Islet of Langerhans (tissue), 1 donor: ENCODE results near the gene SRGAP2C.
"Not testable (repeated sequence)": the region's sequence is repeated elsewhere in the genome, so short reads cannot be mapped to it uniquely, and the experiment has no call there.

Experiments
- FAIRE-seq: peaks from one replicate; lab custom pipeline; 2011; peaks lifted over from hg19 to GRCh38; lab: Jason Lieb, UNC

SRGAP2C gene

DNA sequence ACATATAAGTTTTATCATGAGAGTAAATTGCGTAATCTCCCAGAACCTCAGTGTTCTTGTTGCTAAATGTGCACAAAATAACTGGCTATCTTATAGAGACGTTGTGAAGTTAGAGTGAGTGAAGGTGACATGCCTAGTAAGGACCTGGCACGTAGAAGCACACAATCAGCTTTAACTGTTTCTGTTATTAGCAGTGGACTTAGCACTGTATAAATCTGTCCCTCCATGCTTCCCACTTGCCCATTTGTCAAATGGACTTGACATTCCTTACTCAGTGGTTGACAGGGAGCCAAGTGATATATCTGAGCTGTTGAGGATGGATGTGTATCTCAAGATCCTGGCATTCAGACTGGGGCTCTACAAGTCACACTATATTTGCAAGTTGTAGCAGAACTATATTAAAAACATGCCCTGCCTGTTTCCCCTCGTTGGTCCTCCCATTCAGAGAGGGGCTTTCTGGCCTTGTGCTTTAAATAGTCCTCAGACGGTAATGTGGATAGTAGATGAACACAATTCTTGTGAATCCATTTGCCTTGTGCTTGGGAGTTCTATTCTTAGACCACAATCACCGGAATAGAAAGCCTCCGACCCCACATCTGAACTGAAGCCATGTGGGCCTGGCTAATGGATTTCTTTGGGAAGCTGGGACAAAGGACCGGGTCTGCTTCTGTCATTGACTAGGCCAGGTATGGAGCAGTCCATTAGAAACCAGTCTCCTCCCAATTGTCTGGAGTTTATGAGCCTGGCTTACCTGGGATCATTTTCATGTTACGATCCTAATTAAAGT, 43.0 kb downstream of the SRGAP2C start:
- not testable (repeated sequence) for FAIRE-seq

DNA sequence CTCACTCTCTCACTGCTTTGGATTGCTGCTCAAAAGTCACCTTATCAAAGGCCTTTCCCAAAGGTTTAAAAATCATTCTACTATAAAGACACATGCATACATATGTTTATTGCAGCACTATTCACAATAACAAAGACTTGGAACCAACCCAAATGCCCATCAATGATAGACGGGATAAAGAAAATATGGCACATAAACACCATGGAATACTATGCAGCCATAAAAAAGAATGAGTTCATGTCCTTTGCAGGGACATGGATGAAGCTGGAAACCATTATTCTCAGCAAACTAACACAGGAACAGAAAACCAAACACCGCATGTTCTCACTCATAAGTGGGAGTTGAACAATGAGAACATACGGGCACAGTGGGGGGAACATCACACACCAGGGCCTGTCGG, 45.9 kb downstream of the SRGAP2C start:
- FAIRE-seq = not testable (repeated sequence)

DNA sequence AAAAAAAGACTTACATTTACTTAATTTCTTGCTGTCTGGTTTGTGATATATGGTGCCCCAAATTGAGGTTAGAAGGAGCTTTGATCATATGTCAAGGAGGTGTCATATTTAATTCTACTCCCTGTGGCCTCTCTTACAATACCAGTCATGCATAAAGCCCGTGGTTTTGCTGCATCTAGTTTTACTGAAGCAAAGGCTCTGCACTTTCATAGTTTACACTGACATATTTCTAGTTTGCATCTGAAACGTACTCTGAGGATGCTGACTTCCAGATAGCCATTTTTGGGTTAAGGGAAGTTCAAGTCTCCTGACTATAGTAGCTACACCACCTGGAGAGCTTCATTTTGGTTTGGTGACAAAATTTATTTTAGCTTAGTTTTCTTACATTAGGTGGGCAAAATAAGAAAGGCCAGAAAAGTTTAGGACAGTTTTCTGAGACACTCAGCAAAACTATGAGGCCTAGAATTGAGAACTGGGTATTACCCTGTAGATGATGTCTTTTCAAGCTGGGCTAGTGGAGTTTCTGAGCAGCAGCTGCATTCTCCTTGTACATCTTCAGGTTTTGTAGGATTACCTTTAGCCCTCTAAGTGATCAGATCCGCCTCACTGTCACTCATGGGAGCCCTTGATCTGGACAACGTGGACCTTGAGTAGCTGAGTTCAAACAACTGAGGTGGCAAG, 47.8 kb downstream of the SRGAP2C start:
- FAIRE-seq = not testable (repeated sequence)

DNA sequence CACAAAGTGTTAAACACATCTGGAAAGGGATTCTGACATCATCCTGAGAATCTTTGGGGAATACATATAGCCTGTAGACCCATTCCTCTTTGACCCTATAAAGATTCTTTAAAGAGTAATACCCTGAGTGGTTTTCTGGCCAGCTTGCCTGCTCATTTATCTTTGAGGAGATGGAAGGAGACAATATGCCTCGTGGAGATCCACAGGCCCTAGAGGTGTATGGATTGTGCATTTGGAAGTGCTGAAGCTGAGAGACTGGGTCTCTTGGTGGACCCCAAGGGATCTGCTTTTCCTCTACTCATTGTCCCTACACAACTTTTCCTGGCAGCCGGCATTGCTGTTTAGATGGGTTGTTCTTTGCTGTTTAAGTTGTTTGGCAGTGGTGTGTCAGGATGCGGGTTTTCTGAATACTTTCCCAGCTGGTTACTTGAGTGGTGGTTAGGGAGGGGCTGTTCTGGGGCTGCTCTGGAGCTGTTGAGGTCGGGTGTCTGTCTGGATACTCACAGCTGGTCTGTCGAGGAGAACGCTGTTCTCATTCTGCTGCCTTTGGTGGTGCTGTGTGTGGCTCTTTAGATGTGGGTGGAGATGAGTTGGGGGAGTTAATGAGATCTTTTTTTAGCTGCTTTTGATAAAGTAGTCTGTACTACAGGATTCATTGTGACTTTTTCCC, 49.5 kb downstream of the SRGAP2C start:
- not testable (repeated sequence) for FAIRE-seq

DNA sequence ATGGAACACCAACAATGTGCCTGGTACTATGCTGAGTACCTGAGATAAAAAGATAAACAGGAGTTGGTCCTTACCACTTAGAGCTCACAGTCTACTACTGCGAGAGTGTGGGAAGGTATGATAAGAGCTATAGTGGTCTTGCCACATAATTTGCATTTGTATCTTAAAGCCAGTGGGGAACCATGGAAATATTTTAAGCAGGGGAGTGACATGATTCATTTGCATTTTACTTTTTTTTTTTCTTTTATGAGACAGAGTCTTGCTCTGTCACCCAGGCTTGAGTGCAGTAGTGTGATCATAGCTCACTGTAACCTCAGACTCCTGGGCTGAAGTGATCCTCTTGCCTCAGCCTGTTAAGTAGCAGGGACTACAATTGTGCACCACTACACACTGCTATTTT, 53.6 kb downstream of the SRGAP2C start:
- not testable (repeated sequence) for FAIRE-seq

DNA sequence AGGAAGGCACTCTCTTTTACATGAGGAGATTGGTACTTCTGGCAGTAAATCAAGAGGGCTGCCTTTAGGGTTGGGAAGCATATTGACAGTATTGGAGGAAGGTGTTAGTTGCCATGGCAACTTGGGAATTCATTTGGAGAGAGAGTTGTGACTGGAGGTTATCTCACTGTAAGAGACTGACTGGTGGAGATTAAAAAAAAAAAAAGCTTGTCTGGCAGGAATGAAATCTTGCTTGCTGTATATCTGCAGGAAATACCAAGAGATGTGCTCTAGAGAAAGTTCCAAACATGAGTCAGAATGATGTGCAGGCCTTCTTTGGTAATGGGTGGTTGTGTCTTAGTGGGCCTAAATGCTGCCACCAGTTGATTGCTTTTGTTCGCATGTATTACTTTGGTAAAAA, 59.1 kb downstream of the SRGAP2C start:
- FAIRE-seq = not testable (repeated sequence)

DNA sequence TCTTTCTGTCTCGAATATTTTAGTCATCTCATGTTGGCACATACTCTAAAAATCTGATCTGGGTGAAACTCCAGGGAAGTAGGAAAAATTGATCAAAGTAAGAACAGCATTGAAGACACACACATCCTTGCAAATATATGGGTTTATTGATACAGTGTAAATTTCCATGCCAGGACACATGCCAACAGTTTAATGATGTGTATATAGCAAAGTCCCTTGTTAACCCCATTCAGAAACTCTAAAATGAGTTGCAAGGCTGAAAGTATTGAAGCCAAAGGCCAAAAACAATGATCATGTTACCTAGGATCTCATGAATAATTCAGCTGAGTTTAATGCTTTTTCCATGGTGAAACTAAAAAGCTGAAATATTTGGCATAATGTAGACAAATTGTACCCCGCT, 61.6 kb downstream of the SRGAP2C start:
- not testable (repeated sequence) for FAIRE-seq

DNA sequence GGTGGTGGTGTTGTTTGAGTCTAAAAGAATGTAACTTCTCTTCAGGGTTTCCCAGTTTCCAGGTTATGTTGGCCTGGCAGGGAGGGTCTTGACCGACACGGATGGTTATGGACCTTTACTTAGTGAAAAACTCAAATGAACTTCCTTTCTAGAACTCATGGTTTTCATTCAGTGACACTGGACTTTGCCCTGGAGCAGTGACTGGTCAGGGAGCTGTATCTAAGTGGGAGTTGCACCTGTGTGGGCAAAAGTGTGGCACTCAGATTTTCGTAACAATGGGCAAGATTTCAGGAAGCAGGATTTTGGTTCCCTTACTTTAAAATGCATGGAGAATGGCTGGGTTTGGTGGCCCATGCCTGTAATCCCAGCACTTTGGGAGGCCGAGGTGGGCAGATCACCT, 67.9 kb downstream of the SRGAP2C start:
- not testable (repeated sequence) for FAIRE-seq

DNA sequence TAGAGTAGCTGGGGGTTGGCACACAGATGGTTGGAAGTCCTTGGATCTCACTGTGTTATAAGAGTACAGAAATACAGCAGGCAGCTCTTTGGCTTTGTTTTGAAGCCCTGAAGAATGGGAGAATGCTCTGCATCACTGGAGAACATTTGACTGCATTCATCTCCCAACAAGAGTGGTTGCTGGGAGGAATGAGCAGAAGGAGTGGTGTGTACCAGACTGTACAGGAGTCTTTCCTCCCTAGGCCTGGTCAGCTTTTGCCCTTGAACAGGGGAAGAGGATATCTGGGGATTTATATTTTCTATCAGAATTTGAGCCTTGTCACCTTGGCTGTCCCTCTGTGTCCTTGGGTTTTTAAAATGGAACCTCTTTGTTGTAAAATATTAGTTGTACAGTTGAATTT, 69.8 kb downstream of the SRGAP2C start:
- FAIRE-seq = not testable (repeated sequence)

DNA sequence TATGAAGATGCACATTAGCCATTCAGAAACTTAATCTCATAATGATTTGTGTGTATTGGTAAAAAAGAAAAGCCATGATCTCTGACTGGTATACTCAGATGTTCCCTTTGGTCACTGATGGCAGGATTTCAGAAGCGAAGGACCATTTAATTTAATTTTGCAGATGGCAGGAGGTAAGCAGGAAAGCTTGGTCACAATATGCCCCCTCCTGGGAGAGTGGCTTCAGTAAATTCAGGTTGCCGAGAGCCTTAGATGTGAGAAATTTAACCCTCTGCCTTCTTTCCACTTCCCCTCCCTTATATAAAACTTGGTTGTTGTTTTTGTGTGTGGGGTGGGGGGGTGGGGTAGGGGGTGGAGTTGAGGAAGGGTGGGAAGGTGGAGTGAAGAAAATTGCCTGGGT, 72.9 kb downstream of the SRGAP2C start:
- not testable (repeated sequence) for FAIRE-seq

DNA sequence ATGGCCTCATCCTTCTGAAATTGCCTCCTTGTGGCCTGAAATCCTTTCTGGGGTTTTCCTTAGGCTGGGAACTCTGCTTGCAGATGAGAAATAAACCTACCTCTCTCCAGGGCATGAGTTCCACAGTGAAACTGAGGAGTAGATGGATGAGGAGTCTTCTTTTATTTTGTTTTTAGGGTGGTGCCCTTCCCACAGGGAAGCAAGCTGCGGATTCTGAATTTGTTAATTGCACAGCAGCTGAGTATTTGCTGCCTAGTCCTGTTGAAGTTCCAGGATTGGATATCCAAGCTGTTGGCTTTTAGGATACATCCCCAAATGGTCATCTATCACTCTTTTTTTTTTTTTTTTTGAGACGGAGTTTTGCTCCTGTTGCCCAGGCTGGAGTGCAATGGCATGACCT, 73.4 kb downstream of the SRGAP2C start:
- FAIRE-seq = not testable (repeated sequence)

DNA sequence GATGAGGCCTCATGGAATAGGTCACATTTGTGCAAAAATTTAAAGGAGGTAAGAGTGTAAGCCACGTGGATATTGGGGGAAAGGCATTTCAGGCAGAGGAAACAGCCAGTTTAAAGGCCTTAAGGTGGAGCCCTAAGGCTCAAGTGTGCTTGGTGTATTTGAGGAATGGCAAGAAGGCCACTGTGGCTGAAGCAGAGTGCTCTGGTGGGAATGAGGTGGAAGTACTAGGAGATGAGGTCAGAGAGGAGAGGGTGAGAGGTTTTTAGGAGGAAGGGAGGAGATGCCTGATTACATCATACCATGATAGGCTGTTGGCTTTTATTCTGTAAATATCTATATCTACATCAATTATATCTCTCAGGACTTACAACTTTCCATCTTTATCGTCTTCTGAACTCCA, 75.4 kb downstream of the SRGAP2C start:
- not testable (repeated sequence) for FAIRE-seq

DNA sequence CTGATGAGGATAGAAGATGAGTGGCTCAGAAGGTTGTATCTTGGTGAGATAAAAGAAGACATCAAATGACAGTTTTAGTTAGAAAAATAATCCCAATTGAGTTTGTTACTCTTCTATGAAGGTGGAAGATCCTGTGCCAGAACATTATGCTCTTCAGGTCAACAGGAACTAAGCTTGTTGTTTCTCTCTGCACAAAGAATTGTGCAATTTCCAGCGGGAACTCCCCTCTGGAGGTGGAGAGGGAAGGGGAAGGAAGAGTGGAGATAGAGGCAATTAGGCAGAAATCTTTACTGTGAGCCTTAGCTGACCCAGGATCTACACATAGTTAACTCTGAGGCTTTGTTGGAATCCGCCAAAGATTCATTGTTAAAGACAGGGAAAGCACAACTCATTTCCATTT, 77.4 kb downstream of the SRGAP2C start:
- not testable (repeated sequence) for FAIRE-seq

DNA sequence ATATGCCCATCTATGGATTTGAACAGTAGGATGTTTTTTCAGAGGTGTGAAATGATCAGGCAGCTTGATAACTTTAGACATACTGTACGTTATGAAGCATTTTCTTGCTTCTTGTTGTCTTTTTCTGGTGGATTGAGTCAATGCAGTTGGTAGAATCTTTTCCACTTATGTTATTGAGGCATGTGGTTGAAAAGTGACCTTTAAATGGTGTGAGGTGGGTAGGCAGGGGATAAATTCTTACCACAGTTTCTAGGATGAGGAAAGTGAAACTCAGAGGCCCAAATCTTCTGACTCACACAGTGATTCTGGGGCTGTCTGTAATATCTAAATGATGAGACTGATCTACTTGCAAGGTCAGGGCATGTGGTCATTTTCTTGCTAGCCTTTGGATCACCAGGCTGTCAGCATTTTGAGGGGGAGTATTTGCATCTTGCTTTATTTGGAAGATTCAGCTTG, 79.0 kb downstream of the SRGAP2C start:
- not testable (repeated sequence) for FAIRE-seq

DNA sequence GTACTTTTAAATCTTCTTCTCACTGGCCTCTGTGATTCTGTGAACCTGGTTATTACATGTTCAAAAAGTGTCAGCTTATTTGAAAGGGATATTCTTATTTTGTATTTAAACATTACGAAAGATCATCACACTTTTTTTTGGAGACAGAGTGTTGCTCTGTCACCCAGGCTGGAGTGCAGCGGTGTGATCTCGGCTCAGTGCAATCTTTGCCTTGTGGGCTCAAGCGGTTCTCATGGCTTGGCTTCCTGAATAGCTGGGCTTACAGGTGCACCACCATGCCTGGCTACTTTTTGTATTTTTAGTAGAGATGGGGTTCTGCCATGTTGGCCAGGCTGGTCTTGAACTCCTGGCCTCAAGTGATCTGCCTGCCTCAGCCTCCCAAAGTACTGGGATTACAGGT, 82.3 kb downstream of the SRGAP2C start:
- FAIRE-seq = not testable (repeated sequence)

DNA sequence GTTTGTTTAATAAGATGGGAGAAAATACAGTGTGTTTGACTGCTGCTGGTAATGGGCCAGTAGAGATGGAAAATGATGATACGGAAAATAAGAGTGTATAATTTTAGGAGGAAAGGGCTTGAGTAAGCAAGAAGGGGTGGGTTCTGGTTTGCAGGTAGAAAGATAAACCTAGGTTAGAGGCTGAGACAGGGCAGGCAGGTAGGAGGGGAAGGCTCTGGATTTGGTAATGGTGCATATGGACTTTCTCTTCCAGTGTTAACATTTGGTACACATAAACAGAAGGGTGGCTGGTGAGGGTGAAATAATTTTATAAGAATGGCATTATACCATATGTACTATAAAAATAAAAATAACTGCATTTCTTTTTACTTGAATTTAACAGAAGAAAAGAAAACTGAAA, 84.5 kb downstream of the SRGAP2C start:
- FAIRE-seq = not testable (repeated sequence)

DNA sequence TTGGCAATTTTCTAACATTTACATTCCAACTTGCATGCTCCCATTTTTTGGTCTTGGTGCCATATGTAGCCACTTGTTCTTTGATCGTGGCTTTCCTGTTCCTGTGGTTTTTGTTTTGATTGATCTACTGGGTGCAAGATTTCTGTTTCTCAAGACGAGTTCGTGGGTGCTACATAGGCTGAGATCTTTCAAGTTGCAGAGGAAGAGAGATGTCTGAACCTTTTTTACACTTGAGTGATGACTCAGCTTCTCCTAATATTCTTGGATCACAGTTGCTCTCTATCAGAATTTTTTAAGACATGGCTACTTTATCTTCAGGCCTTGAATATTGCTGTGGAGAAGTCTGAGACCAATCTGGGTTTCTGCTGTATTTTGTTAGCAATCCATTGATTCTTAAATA, 85.2 kb downstream of the SRGAP2C start:
- not testable (repeated sequence) for FAIRE-seq

DNA sequence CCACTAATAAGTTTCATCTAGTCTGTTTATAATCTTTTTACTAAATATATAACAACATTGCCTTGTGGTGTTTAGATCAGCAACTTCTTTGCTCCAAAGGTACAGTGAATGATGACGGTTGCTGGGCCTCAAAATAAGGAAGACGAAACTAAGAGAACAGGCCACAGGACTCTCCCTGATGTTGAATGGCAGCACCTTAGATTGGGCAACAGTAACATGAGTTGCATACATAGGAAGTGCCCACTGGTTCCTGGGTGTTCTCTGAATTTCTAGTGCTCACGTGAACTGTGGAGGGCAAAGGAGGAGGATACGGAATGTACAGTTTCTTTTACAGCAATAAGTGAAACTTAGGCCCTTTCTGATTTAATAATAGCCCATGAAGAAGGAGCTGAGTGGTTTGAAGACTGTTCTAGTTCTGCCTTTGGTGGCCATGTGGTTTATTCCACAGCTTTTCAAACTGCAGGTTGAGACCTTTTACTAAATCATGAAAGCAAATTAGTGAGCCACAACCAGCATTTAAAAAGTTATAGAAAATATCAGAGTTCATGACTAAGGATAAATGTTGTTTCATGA, 86.5 kb downstream of the SRGAP2C start:
- FAIRE-seq = not testable (repeated sequence)

DNA sequence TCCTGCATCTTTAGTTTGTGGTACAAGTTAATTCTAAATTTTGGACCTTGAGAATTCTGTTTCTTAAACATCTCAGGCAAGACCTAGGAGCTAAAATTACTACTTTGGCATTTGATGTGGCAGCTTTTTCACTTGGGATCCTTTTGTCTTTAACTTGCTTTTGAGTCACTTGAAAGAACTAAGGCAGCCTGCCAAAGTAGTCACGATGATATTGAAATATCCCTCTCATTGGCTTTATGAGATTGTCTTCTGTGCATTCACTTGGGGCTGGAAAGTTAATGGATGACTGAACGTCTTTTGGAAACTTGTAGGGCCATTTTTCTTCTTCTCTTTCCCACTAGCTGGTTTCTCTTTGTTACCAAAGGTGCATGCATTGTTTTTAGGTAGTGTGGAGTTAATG, 90.7 kb downstream of the SRGAP2C start:
- FAIRE-seq = not testable (repeated sequence)

DNA sequence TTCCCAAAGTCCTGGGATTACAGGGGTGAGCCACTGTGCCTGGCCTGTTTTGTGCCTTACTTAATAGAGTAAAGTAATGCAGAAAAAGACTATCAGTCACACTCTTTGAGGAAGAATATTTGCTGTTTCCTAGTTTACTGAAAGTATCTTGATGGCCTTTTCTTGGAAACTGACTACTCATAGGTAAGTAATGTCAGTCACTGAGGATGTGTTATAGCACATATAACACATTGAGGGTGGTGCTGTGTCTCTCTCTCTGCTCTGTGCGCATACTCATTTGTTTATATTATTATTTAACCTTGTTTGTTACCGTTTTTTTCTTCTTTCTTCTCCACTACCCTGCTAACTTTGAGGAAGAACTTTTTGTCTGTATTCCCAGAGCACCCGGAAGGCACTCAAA, 93.4 kb downstream of the SRGAP2C start:
- not testable (repeated sequence) for FAIRE-seq

DNA sequence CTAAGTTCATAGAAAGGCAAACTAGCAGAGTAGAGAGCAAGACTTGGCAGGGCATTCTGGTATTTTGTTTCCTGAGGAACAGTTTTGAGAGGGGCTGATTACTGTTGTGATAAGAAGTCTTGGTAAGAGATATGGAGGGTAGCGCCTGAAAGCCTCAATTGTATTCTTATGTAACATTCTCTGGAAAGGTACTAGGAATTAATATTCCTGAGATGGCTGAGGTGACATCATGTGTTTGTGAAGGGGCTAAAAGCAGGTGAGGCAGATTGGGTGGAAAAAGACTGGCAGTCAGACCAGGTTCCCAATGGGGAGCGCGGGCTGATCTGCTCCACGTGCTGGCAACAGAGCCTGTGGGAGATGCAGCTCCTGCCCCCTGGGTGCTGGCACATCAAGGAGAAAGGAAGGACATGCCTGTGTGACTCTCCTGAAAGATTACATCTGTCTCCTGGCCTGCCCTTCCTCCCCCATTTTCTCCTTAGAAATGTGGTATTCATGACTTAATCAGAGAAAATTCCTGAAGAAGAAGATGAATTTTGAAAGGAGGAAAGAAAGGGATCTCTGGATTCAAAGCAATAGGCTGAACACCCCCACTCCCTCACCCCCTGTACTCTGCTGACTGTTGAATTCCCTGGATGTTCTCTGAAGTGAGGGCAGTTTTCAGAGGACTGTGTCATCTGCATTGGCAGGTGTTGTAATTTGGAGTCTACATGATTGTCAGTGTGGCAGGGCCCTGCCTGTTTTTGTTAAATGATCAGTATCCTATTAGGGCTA, 94.2 kb downstream of the SRGAP2C start:
- not testable (repeated sequence) for FAIRE-seq

DNA sequence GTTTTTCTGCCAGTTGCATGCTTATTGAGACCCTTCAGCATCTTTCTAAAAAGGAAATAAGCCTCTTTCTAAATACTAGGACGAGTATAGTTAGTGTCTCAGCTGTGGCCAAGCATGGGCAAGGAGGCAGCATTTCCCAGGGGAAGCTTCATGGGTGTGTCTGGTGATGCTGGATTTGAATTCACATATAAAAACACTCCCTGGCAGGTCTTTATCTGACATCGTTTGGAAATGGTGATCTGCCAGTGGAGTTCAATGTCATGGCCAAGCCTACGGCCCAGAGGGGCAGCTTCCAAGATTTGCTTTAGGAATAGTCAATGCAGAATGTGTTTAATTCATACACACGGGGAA, 94.7 kb downstream of the SRGAP2C start:
- not testable (repeated sequence) for FAIRE-seq
